GM13977 (cell line): ENCODE results near the gene ESPNL.

ENCODE experiments used
- DNase-seq: peaks from one replicate; pipeline ENCODE4 v3.0.0; 2012; ENCODE audit warnings: low spot score
- in situ Hi-C: fragments of 300-500 bp; cut with MboI; formaldehyde crosslinking; loops from one replicate; pipeline ENCODE4 v1.12.0; 2022; ENCODE audit warnings: low sequenced_read_pairs, low pct_unique_long_range_greater_than_20kb, mixed read lengths, inconsistent platforms; ENCODE audit not compliant: unreplicated experiment
- TF ChIP-seq, protein P1 (sequence below): IDR thresholded peaks from 2 replicates; pipeline ENCODE4 v1.5.1; 2012; ENCODE audit warnings: mild to moderate bottlenecking, control low read depth; ENCODE audit not compliant: insufficient read depth; ENCODE audit errors: extremely low read depth, missing control alignments

The ESPNL gene

DNA sequence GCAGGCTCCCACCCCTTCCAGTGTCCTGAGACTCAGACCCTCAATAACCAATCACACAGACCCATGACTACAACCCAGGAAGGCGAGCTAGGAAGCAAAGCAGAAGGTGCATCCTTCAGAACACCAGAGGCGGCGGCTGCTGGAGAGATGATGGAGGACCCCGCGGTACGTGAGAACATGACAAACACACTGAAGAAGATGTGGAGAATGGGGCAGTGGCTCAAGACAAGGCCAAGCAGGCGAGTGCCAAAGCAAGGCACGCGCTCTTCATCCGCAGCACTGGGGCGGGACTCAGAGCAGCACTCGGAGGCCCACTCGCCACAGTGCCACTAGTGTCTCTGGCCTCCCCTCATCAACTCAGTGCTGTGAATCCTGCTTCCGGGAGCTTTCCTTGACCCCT lies 72.3 kb downstream of the ESPNL start:
- in situ Hi-C loops = no loop called here

DNA sequence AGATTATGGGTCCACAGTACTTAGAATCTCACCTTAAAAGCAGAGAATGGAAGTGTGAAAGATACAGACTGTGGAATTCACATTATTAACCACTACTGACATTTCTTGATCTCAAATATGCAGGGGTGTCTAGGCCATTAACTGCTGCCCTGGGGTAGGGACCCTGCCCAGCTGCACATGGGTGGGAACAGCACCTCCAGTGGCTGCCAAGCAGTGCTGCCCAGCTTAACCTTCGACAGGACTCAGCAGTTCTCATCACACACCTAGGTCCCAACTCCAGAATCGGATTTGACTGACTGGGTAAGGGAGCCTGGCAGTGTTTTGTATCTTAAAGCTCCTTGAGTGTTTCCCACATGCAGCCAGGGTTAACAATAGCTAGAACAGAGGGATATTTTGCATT lies 73.6 kb downstream of the ESPNL start:
- DNase-seq = no peak
- in situ Hi-C loops = no loop called here
- TF ChIP-seq, protein P1, sequence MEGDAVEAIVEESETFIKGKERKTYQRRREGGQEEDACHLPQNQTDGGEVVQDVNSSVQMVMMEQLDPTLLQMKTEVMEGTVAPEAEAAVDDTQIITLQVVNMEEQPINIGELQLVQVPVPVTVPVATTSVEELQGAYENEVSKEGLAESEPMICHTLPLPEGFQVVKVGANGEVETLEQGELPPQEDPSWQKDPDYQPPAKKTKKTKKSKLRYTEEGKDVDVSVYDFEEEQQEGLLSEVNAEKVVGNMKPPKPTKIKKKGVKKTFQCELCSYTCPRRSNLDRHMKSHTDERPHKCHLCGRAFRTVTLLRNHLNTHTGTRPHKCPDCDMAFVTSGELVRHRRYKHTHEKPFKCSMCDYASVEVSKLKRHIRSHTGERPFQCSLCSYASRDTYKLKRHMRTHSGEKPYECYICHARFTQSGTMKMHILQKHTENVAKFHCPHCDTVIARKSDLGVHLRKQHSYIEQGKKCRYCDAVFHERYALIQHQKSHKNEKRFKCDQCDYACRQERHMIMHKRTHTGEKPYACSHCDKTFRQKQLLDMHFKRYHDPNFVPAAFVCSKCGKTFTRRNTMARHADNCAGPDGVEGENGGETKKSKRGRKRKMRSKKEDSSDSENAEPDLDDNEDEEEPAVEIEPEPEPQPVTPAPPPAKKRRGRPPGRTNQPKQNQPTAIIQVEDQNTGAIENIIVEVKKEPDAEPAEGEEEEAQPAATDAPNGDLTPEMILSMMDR = no peak

More for the DNA sequence above, 72.3 kb downstream of the ESPNL start:
- DNase-seq = no peak
- TF ChIP-seq, protein P1 = no peak

DNA sequence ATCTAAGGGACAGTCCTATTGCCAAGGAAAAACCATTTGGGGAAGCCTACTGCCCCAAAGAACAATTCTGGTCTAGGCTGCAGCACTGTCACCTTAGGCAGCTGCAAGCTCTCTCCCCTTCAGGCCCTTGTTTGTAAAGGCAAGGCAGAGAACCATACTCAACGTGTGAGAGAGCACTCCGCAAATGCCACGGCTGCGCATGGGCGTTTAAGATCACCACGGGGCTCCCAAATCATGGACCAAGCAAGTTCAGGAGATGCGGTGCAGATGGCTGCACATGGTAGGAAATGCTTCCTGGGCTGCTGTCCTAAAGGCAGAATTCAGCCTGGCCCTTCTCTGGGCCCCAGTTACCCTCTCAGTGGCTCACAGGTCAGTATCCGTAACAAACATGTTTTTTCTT lies 74.2 kb downstream of the ESPNL start:
- TF ChIP-seq, protein P1 = no peak
- no peak for DNase-seq
- in situ Hi-C loops = no loop called here

DNA sequence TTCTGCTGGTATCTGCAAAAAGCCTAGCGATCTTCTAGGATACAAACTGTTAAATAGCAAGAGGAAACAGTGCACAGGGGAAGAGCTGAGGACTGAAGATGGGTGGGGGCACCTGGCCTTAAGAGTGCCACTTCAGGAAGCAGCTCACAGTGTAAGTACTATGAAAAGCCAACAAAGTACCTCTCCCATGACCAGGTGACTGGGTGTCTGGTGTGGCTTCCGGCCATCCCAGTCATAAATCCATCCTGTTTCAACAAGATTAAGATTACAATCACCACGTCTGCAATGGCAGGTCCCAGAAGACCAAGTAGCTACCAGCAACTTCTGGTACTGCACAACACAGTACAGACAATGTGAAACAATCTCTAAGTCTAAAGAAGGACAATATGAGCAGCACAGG lies 74.6 kb downstream of the ESPNL start:
- DNase-seq = no peak
- in situ Hi-C loops = no loop called here
- TF ChIP-seq, protein P1 = no peak

DNA sequence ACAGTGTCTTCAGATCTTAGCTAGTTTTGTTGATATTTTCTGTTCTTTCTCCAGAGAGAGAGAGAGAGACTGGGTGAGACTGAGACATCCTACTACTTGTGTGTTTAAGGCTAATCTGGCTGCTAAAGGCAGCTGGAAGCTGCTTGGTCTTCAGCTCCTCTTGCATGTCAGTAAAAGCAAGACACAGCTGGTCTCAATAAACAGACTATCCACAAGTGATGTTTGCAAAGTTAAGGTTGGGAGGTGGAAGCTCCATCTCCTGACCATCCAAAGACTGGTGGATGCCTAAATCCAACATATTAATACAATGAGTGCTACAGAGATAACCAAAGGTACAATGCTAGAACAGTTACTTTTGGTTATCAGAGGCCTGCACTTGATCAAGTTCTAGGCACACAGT lies 76.5 kb downstream of the ESPNL start:
- no peak for DNase-seq
- TF ChIP-seq, protein P1 = no peak
- in situ Hi-C loops = no loop called here

DNA sequence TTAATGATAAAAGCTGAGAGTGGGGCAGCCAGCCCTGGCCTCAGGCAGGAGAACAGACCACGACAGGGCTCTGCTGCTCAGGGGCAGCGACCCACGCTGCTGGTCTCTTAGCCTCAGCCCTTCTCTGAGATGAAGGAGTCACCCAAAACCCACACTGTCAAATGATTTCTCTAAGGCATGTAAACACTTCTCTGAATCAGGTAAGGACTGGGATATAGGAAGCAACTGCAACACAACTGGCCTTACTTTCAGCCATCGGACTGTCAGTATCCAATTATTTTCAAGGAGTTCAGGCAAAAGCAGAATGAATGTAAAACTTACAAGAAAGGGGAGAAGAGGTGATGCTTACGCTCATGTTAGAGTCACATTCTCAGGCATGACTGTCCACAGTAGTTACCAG lies 80.4 kb downstream of the ESPNL start:
- in situ Hi-C loops = no loop called here
- no peak for DNase-seq
- TF ChIP-seq, protein P1 = no peak

DNA sequence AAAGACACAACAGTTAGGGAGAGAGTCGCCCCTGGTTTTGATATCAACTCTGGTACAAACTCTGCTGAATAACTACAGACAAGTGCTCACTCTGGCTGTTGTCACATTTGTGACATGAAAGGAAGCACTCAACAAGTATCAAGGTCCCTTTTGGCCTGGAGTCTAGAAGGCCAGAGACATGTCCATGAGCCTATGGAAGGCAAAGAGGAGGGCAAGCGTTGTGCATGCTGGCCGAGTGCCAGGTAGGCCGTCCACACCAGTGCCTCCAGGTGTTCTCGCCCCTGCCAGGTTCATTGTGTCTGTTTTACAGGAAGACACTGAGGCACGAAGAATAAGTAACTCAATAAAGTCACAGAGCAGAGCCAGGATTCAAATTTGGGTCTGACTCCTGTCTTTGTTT lies 82.2 kb downstream of the ESPNL start:
- in situ Hi-C loops = no loop called here
- TF ChIP-seq, protein P1 = no peak
- DNase-seq = no peak
